ENCODE data around the gene LMF1. TPM values are rescaled to one million over a fixed set of nuclear protein-coding genes. Genes with fewer than 3 reads are reported as not detected.

LMF1 gene
- total RNA-seq, 1 experiment from 2014 or later = 12.8 TPM

DNA sequence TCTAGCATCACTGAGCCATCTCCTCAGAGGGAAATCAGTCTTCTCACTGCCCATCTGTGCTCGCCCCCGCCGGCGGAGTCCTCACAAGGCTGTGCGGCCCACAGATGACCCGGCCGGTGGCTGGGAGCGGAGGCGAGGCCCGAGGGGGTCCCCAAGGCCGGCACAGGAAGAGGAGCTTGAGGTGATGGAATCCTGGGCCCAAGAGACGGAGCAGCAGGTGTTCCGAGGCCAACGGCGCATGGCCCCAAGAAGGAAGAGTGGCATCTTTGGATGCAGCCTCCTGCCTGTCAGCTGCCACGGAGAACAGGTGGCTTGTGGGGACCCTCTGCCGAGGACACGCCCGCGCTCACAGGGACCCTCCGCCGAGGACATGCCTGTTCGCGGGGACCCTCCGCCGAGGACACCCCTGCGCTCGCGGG is 97.5 kb downstream of the LMF1 start:
- CTCF ChIA-PET = no interaction called here
- no TSS peak for BruUV-seq (replicated peaks)

DNA sequence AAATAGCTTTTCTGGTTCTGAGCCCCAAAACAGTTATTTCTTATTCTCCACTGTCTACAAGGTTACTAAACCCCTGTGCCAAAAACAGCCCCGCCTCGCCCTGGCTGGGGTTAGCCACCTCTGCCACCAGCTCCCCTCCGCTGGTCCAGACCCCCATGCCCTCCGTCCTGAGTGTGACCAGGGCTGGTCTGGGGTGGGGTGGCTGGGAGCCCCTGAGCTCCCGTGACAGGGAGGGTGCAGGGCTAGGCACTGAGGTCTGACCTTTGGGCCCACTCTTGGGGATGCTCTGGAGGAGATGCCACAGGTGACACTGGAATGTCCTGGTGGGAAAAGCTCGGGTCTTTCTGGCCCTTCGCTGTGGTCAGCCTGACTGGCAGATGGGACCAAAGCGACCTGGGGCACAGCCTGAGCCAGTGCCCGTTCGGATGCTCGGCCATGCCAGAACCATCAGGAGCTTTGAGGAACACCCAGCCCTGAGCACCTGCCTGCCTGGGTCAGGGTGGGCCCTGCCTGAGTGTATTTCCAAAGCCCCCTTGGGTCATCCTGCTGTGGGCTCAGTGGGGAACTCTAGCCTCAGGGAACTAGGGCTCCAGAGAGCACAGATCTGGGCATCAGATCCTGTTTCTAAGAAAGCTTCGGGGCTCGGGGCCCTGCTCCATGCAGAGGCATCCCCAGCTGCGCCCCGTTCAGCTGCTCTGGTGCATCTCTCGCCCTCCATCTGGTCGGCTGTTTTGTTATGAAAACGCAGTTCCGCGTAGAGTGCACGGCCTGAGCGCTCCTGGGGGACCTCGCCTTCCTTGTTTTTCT is 98.1 kb downstream of the LMF1 start:
- RAD21 ChIA-PET (ENCODE audit: low non-redundant PET in 1 of 2, low total read pairs in 2 of 2, uncharacterized antibody in 2 of 2, unreplicated experiment in 2 of 2) = no interaction called here
- POLR2A ChIA-PET = no interaction called here
- Histone ChIP-seq H3K9ac (ENCODE audit: low read length) (no peak overlapping the region), H4K20me1 (ENCODE audit: insufficient read depth) (no peaks in the 10 kb centered on the region), H3K27ac (ENCODE audit: low read depth, low read length) (no peak overlapping the region), H3K9me2 (ENCODE audit: insufficient read depth) (no peaks in the 10 kb centered on the region), H3K27me3 (ENCODE audit: insufficient read depth, low read length) (no peaks in the 10 kb centered on the region), H2AFZ (ENCODE audit: low read depth, low read length, poor library complexity, severe bottlenecking) (no peak overlapping the region), H3K9me3 (ENCODE audit: control insufficient read depth in 1 of 2, insufficient read depth in 1 of 2, low read depth in 1 of 2, low read length in 2 of 2) (no peaks in the 10 kb centered on the region), H3K4me1 (ENCODE audit: control insufficient read depth in 1 of 2, insufficient read depth in 2 of 2, low read length in 2 of 2) (peaks cover 0 to under 1% of the 10 kb centered on the region in 2 experiments; a peak in 1 of 4 replicates), H3K36me3 (ENCODE audit: control insufficient read depth in 1 of 2, insufficient read depth in 2 of 2, low read length in 2 of 2) (no peaks in the 10 kb centered on the region), H3K4me2 (ENCODE audit: low read length) (no peak overlapping the region), H3K79me2 (ENCODE audit: insufficient read depth, low read length) (no peaks in the 10 kb centered on the region), H3K4me3 (replicated peaks in 1 of 2; ENCODE audit: low read depth in 1 of 2, low read length in 2 of 2) (no peak overlapping the region)
- intact Hi-C loops (cut with micrococcal nuclease) = no loop called here
- ATAC-seq (no peak), DNase-seq (ENCODE audit: low read depth, low spot score) (no peak)
- no TSS peak for BruUV-seq (replicated peaks)
- CTCF ChIA-PET = no interaction called here
- TF ChIP-seq EGR1 (IDR thresholded peaks at IDR 0.05; ENCODE audit: low read depth) (no peak), EZH2phosphoT487 (IDR thresholded peaks at IDR 0.05; ENCODE audit: borderline replicate concordance) (no peak), FOSL1 (IDR thresholded peaks at IDR 0.05; ENCODE audit: low read depth) (no peak), EZH2 (IDR thresholded peaks at IDR 0.05) (no peak), ELF1 (IDR thresholded peaks at IDR 0.05; ENCODE audit: borderline replicate concordance, low read depth) (no peak), ZBTB33 (IDR thresholded peaks at IDR 0.05; ENCODE audit: extremely low read depth, insufficient replicate concordance, low read length) (no peak), ZFX (IDR thresholded peaks at IDR 0.05) (no peak), CTCF (IDR thresholded peaks at IDR 0.05 in 2 of 3, conservative IDR thresholded peaks at IDR 0.05 in 1 of 3; ENCODE audit: borderline replicate concordance in 1 of 3, insufficient read depth in 1 of 3, low read depth in 2 of 3, low read length in 2 of 3) (no peak), ATF3 (IDR thresholded peaks at IDR 0.05) (no peak), CEBPB (IDR thresholded peaks at IDR 0.05; ENCODE audit: low read depth) (no peak), POLR2AphosphoS5 (IDR thresholded peaks at IDR 0.05; ENCODE audit: low read depth, low read length) (no peak), SP1 (IDR thresholded peaks at IDR 0.05; ENCODE audit: low read depth) (no peak)

More for the DNA sequence above, 97.5 kb downstream of the LMF1 start:
- H3K9me2 ChIP-seq (ENCODE audit: insufficient read depth) = no peaks in the 10 kb centered on the region
- no peaks in the 10 kb centered on the region for H3K36me3 ChIP-seq (ENCODE audit: control insufficient read depth in 1 of 2, insufficient read depth in 2 of 2, low read length in 2 of 2)
- no peaks in the 10 kb centered on the region for H3K79me2 ChIP-seq (ENCODE audit: insufficient read depth, low read length)
- H3K4me1 ChIP-seq (ENCODE audit: control insufficient read depth in 1 of 2, insufficient read depth in 2 of 2, low read length in 2 of 2) = peaks cover 2 to 6% of the 10 kb centered on the region in 2 experiments; a peak in 3 of 4 replicates
- no peak for DNase-seq (ENCODE audit: low read depth, low spot score)
- no peaks in the 10 kb centered on the region for H3K9me3 ChIP-seq (ENCODE audit: control insufficient read depth in 1 of 2, insufficient read depth in 1 of 2, low read depth in 1 of 2, low read length in 2 of 2)
- H3K27ac ChIP-seq (ENCODE audit: low read depth, low read length) = no peak overlapping the region
- TF ChIP-seq JUND (IDR thresholded peaks at IDR 0.05) (no peak), TCF7L2 (IDR thresholded peaks at IDR 0.05; ENCODE audit: borderline replicate concordance, extremely low read depth, insufficient read depth, insufficient read length) (no peak), CBX3 (IDR thresholded peaks at IDR 0.05; ENCODE audit: low read depth) (no peak), POLR2A (IDR thresholded peaks at IDR 0.05; ENCODE audit: borderline replicate concordance, extremely low read depth, insufficient read depth, insufficient read length) (no peak), CEBPB (IDR thresholded peaks at IDR 0.05; ENCODE audit: low read depth) (no peak), ZNF274 (IDR thresholded peaks at IDR 0.05; ENCODE audit: low read depth, low read length) (no peak), ZFX (IDR thresholded peaks at IDR 0.05) (no peak)
- TF ChIP-seq, protein P1, sequence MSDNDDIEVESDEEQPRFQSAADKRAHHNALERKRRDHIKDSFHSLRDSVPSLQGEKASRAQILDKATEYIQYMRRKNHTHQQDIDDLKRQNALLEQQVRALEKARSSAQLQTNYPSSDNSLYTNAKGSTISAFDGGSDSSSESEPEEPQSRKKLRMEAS (IDR thresholded peaks at IDR 0.05) = no peak
- RAD21 ChIA-PET (ENCODE audit: low non-redundant PET in 1 of 2, low total read pairs in 2 of 2, uncharacterized antibody in 2 of 2, unreplicated experiment in 2 of 2) = no interaction called here
- H3K4me2 ChIP-seq (ENCODE audit: low read length) = no peak overlapping the region
- intact Hi-C loops (cut with micrococcal nuclease) = no loop called here
- H3K4me3 ChIP-seq (replicated peaks in 1 of 2; ENCODE audit: low read depth in 1 of 2, low read length in 2 of 2) = no peak overlapping the region
- no peak overlapping the region for H3K9ac ChIP-seq (ENCODE audit: low read length)
- no peaks in the 10 kb centered on the region for H4K20me1 ChIP-seq (ENCODE audit: insufficient read depth)
- POLR2A ChIA-PET = no interaction called here
- no peak for ATAC-seq
- H3K27me3 ChIP-seq (ENCODE audit: insufficient read depth, low read length) = no peaks in the 10 kb centered on the region
- H2AFZ ChIP-seq (ENCODE audit: low read depth, low read length, poor library complexity, severe bottlenecking) = no peak overlapping the region

Data from HCT116 (cell line).